AG09319 (cell line): Measurements from ENCODE around the gene EML4.
"Not testable (repeated sequence)": the region's sequence is repeated elsewhere in the genome, so short reads cannot be mapped to it uniquely, and the experiment has no call there.

Source experiments
- DNase-seq: peaks from one replicate; pipeline ENCODE4 v3.0.0-alpha.2; 2010; ENCODE audit warnings: low read depth; ENCODE audit errors: extremely low read depth
- TF ChIP-seq, protein P1 (sequence below): IDR thresholded peaks from 2 replicates; pipeline ENCODE4 v1.5.1; 2011; ENCODE audit warnings: low read depth, mild to moderate bottlenecking, inconsistent platforms, low read length, moderate library complexity

The EML4 gene

DNA sequence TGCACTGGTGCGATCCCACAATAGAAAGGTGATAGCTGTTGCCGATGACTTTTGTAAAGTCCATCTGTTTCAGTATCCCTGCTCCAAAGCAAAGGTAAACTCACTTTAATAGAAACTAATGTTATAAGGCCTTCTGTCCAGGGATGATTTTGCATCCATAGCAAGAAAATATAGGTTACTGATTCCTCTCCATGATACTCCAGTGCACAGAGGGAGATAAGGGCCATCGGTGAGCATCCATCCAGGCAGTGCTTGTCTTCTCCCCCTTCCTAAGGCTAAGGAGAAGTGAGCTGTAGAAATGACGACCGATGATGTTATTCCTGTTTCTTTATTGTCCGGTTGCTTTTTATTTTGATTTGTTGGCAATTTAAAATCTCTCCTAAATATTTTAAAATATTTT is 159.8 kb downstream of the EML4 start:
- DNase-seq, result no peak
- TF ChIP-seq, protein P1, sequence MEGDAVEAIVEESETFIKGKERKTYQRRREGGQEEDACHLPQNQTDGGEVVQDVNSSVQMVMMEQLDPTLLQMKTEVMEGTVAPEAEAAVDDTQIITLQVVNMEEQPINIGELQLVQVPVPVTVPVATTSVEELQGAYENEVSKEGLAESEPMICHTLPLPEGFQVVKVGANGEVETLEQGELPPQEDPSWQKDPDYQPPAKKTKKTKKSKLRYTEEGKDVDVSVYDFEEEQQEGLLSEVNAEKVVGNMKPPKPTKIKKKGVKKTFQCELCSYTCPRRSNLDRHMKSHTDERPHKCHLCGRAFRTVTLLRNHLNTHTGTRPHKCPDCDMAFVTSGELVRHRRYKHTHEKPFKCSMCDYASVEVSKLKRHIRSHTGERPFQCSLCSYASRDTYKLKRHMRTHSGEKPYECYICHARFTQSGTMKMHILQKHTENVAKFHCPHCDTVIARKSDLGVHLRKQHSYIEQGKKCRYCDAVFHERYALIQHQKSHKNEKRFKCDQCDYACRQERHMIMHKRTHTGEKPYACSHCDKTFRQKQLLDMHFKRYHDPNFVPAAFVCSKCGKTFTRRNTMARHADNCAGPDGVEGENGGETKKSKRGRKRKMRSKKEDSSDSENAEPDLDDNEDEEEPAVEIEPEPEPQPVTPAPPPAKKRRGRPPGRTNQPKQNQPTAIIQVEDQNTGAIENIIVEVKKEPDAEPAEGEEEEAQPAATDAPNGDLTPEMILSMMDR, result no peak

DNA sequence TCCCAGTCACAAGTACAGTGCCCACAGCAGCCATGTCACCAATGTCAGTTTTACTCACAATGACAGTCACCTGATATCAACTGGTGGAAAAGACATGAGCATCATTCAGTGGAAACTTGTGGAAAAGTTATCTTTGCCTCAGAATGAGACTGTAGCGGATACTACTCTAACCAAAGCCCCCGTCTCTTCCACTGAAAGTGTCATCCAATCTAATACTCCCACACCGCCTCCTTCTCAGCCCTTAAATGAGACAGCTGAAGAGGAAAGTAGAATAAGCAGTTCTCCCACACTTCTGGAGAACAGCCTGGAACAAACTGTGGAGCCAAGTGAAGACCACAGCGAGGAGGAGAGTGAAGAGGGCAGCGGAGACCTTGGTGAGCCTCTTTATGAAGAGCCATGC is 160.6 kb downstream of the EML4 start:
- TF ChIP-seq, protein P1, result no peak

DNA sequence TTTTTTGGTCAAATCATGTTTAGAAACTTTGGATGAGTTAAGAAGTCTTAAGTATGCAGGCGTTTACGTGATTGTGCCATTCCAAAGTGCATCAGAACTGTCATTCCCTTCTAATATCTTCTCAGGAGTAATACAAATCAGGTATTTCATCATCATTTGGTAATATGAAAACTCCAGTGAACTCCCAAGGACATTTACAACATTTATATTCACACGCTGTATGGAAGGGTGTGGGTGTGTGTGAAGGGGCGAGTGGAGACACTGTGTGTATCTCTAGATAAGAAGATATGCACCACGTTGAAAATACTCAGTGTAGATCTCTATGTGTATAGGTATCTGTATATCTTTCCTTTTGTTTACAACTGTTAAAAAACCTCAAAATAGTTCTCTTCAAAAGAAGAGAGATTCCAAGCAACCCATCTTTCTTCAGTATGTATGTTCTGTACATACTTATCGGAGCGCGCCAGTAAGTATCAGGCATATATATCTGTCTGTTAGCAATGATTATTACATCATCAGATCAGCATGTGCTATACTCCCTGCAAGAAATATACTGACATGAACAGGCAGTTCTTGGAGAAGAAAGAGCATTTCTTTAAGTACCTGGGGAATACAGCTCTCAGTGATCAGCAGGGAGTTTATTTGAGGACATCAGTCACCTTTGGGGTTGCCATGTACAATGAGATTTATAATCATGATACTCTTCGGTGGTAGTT is 162.6 kb downstream of the EML4 start:
- no peak for DNase-seq

More for the DNA sequence above, 160.6 kb downstream of the EML4 start:
- DNase-seq, result no peak

DNA sequence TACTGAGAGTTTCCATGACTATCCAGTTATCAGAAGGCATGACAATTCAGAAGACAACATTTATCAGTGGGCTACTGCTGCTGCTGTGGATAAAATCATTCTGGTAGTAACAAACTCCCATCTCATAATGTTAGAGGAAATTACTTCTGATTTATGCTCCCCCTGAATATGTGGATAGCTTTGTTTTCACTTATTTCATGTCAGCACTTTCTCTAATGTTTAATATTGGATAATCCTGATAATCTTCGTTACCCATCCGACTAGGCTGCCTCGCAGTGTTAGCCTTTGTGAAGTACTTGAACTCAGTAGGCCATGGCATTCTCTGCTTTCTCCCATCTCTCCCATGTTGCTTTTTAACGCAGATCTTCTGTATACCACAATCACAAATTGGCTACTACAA is 163.4 kb downstream of the EML4 start:
- TF ChIP-seq, protein P1, result no peak

More for the DNA sequence above, 162.6 kb downstream of the EML4 start:
- TF ChIP-seq, protein P1, result no peak

DNA sequence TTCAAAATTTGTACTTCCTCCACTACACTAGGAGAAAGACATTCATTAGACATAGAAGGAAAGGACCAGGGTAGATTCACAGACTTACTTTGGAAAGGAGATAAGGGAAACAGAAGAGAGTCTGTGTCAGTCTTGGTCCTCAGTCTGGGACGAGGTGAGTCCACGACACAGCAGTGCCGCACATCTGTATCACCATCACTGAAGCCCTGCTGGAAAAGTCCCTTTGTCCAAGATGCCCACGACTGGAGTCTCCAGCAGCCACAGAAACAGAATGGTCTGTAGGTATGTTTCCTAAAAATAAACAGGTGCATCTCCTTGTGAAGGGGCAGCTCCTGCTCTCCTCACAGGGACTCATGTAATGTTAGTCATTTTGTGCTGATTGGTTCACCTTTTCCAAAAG is 164.4 kb downstream of the EML4 start:
- TF ChIP-seq, protein P1, result no peak
- DNase-seq, result no peak

More for the DNA sequence above, 163.4 kb downstream of the EML4 start:
- no peak for DNase-seq

DNA sequence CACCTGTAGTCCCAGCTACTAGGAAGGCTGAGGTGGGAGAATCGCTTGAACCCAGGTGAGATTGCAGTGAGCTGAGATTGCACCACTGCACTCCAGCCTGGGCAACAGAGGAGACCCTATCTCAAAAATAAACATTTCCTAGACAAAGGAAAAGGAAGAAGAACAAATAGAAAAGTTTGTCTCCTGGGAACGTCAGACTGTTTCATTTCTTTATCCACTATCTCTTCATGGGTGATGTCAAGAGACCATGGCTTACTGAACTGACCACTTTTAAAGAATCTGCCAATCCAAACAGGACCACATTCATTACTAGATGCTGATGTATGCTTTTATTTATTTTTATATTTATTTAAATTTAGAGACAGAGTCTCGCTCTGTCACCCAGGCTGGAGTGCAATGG is 165.1 kb downstream of the EML4 start:
- no peak for DNase-seq
- TF ChIP-seq, protein P1, result no peak

DNA sequence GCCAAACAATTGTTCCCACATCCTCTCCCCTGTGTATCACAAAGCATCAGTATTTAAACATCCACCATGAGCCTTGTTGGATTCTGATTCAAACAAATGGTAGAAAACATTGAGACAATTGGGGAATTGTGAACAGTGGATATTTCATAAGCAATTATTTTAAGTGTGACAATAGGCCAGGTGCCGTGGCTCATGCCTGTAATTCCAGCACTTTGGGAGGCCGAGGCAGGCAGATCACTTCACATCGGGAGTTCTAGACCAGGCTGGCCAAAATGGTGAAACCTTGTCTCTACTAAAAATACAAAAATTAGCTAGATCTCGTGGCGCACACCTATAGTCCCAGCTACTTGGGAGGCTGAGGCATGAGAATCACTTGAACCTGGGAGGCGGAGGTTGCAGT is 165.7 kb downstream of the EML4 start:
- DNase-seq, result not testable (repeated sequence)

DNA sequence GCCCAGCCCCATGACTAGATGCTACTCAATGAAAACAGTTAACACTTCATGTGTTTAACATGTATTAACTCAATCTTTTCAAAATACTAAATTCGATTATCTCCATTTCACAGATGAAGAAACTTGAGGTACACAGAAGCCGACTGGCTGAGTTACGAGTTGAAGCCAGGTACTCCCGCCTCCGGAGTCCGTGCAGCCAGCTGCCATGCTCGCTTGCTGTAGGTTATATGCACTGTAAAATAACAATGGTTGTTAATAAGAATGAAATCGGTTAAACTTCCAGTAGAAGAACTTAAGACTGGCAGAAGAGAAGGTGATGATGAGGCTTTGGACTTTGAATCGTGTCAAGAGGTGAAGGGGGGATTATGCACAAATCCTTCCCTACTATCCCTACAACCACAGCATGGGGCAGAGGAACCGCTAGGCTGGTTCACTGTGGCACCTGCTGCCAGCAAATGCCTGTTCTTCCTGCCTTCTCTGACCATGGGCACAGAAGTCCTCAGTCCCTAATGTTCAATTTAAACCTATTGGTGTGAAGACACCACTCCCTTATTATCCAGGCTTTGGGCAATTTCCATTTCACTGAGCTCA is 166.5 kb downstream of the EML4 start:
- no peak for DNase-seq
- TF ChIP-seq, protein P1, result no peak
